Measurements from ENCODE around the gene MEGF9.
"Not testable (repeated sequence)": the region's sequence is repeated elsewhere in the genome, so short reads cannot be mapped to it uniquely, and the experiment has no call there.

MEGF9 gene

GRCh38 chr9:120569556-120569955 is 144.7 kb downstream of the MEGF9 start:
- no peak for DNase-seq

- no peak for DNase-seq
These were observed 145.5 kb downstream of the MEGF9 start for GRCh38 chr9:120568816-120569215.

DNA sequence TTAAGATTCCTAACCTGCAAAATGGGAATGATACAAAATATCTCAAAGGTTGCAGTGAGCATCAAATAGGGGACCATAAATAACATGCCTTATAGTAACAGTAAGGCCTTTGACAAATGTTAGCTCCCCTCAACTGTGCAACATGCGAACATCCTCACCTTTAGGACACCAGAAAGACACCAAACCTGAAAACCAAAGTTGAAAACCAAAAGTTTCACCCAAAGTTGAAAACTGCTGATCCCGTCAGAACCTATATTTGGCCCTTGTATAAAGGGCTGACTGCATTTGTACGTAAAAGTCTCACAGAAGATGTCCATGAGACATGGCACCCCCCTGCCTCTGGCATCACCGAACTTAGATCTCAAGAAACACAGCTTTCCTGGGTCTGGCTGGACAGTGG is 146.4 kb downstream of the MEGF9 start:
- DNase-seq = no peak

DNA sequence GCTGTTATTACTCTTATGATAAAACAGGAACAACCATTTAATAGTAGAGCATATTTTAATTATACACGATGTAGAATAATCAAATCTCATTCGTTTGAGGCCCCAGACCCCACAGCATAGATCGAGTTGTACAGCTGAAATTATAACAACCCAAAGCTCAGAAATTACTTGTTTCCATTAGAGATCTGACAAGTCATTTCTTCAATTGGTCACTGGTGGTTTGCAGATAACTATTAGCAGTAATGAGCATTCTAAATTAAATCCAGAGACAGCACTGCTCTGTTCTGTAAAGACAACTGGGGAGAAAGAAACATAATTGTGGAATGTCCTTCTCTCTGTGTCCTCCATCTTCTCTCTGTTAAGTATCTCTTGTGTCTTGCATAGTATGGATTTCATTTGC is 147.2 kb downstream of the MEGF9 start:
- no peak for DNase-seq

GRCh38 chr9:120564589-120564988 is 149.7 kb downstream of the MEGF9 start:
- no peak for DNase-seq

- DNase-seq = no peak
These were observed 151.3 kb downstream of the MEGF9 start for GRCh38 chr9:120562861-120563443.

DNA sequence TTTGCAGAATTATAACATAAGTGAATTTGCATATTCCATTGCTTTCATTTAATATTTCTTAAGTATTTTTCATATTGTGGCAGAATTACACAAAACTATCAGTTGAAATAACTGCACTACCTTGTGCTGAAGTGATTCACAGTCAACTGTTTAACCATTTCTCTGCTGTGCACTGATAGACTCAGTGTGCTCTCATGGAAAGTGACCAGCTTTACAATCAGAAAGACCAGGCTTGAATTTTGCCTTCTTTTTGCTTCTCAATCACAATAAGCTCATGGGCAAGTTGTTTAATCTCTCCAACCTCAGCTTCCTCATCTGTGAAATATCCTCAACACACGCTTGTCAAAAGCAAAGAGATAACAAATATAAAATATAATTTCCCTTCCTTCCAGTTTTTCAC is 152.6 kb downstream of the MEGF9 start:
- DNase-seq = no peak

DNA sequence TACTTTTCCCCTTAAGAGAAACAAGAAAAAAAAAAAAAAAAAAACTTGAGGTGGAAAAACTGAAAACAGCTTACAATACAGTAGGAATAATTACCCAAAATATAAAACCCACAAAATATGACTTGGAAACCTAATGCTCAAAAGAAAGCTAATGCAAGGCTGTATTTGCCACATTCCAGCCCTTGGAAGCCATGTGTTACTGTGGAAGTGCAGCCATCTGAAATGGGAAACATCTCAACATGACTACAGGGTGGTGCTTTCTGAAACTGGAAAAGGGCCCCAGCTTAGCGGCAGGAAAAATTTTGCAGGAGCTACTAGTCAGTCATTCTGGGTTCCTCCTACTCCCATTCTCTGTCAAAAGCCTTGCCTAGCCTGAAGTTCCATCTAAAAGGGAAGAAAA is 154.7 kb downstream of the MEGF9 start:
- DNase-seq = no peak

DNA sequence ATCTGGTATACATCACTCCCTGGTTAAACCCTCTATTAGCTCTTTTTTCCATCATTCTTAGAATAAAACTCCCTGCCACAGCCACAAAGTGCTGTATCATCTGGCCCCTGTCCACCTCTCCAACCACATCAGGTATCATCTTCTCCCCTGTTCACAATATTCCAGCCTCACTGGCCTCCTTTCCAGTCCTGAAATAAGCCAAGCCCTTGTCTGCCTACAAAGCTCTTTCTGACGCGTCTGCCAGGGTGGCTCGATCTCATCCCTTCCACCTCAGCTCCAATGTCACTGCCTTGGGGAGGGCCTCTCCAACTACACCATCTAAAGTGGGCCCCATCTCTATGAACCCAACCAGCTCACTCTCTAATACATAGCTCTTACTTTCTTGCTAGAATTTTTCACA is 155.8 kb downstream of the MEGF9 start:
- no peak for DNase-seq

- no peak for DNase-seq
These were observed 157.1 kb downstream of the MEGF9 start for GRCh38 chr9:120557205-120557604.

GRCh38 chr9:120556775-120557174 is 157.5 kb downstream of the MEGF9 start:
- no peak for DNase-seq

GRCh38 chr9:120555839-120556238 is 158.4 kb downstream of the MEGF9 start:
- no peak for DNase-seq

DNA sequence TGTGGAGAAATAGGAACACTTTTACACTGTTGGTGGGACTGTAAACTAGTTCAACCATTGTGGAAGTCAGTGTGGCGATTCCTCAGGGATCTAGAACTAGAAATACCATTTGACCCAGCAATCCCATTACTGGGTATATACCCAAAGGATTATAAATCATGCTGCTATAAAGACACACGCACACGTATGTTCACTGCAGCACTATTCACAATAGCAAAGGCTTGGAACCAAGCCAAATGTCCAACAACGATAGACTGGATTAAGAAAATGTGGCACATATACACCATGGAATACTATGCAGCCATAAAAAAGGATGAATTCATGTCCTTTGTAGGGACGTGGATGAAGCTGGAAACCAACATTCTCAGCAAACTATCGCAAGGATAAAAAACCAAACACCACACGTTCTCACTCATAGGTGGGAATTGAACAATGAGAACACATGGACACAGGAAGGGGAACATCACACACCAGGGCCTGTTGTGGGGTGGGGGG is 162.0 kb downstream of the MEGF9 start:
- DNase-seq = not testable (repeated sequence)

All from NCI-H146 (cell line).